Pancreas (tissue), 10 donors: ENCODE data around the gene GHRHR. TPM values are rescaled to one million over a fixed set of nuclear protein-coding genes. Genes with fewer than 3 reads are reported as not detected.

Source experiments
- ATAC-seq, 4 donors: fragments of 200-7000 bp; cut with Tn5 transposase; one replicate each; pipeline versions ENCODE4 v1.8.0 to v1.9.1; 2020; ENCODE audit warnings: mild to moderate bottlenecking in 4 of 4, moderate library complexity in 4 of 4
- DNase-seq, 6 donors: peaks; one replicate each; pipeline ENCODE4 v3.0.0-alpha.2; 2020
- FAIRE-seq: peaks from 2 replicates; lab custom pipeline; 2012; peaks lifted over from hg19 to GRCh38; lab: Jason Lieb, UNC
- H3K27ac ChIP-seq, 4 donors: fragments of 200-600 bp; sonication (generic); 1 replicate in 3 of 4; 2 replicates in 1 of 4; pipeline versions ENCODE4 v1.5.0 to v1.8.0; 2020
- H3K27me3 ChIP-seq, 4 donors: fragments of 200-600 bp; one replicate each; pipeline ENCODE4 v1.8.0; 2021
- H3K36me3 ChIP-seq, 3 donors: fragments of 200-600 bp; sonication (generic) in 1 of 3; one replicate each; pipeline versions ENCODE4 v1.5.0 to v1.8.0; 2020 to 2021
- H3K4me1 ChIP-seq, 3 donors: fragments of 200-600 bp; one replicate each; pipeline ENCODE4 v1.8.0; 2021
- H3K4me3 ChIP-seq, 4 donors: fragments of 200-600 bp; sonication (generic) in 2 of 4; one replicate each; pipeline versions ENCODE4 v1.5.0 to v1.8.0; 2020 to 2021
- H3K9me3 ChIP-seq, 4 donors: fragments of 200-600 bp; one replicate each; pipeline ENCODE4 v1.8.0; 2021
- WGBS, 2 donors: extraction: QIAGEN DNeasy Blood & Tissue Kit; methylation state at CpG; one replicate each; pipeline ENCODE4 v1.1.7; 2013; 5-methylcytosine and 5-hydroxymethylcytosine counted together
- intact Hi-C, 3 donors: fragments of 100-400 bp; cut with DNase I; formaldehyde crosslinking; loops; one replicate each; pipeline versions ENCODE4 v1.11.1 to v1.14.2; 2022
- polyA plus RNA-seq, 2 donors: library from polyadenylated mRNA; stranded (reverse); fragments of 200-250 nt; gene quantifications; one replicate each; pipeline ENCODE4 v1.2.3, GENCODE V29; 2013
- total RNA-seq, 6 donors: library from RNA; stranded (reverse); fragmentation: NEBNext Ultra II Directional in 4 of 6; extraction: Animal tissue kit (Norgen Biotek cat#: 25700) in 4 of 6; gene quantifications; one replicate each; pipeline versions ENCODE4 v1.2.1 to v1.2.4, GENCODE V29; 2021 to 2023
- TF ChIP-seq, protein P1 (sequence below), 4 donors: fragments of 200-600 bp; sonication (generic) in 3 of 4; IDR thresholded peaks; one replicate each; pipeline versions ENCODE4 v1.5.0 to v1.8.0; 2021; ENCODE audit warnings: antibody characterized with exemption in 4 of 4
- donor health status: healthy with polysubstance abuse.
- donor health status: DM: no; HTN: no; CAD: no; lungs with moderate emphysema.
- donor health status: DM: no; HTN: no; CAD: no.
- donor health status: control.
- donor health status: control.
- donor health status: Bipolar disorder and iron deficiency.
- donor health status: DM: yes; HTN: yes; CAD: no.
- donor health status: DM: no; HTN: no; CAD: no.
- donor health status: DM: no; HTN: no; CAD: no.
- donor health status: DM: yes; HTN: yes; CAD: no.

GHRHR gene
- total and polyA plus RNA-seq, 8 donors = 0.34 to 0.55 (median 0.47) TPM; not detected in 5

DNA sequence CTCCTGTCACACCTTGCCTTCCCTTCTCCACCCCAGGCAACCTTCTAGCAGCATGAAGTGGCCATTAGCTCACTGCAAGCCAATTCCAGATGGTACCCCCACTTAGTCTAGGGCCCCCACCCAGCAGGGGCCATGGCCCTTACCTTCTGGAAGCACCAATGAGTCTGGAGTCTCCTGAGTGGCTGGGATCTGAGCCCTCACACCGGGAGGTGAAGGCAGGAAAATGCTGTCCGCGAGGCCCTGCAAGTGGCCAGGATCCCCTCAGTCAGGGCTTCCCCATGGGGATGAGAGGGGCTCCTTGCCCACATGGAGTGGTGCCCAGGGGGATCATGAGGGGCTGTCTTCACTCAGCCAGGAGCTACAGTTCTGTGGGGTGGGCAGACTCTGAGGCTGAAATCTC lies 47.5 kb upstream of the GHRHR start:
- Histone ChIP-seq H3K27ac (peak overlapping the region in 2 of 4 donors; percentile 28 to 63), H3K4me3 (peak overlapping the region in 2 of 4 donors; percentile 46 to 47), H3K4me1 (peaks cover 0 to 11% (median 8%) of the 10 kb centered on the region in 3 donors), H3K27me3 (no peaks in the 10 kb centered on the region), H3K36me3 (no peaks in the 10 kb centered on the region), H3K9me3 (no peaks in the 10 kb centered on the region)
- 69 to 77% methylated on average over 3 of the region's 3 CpGs for WGBS, 2 donors
- FAIRE-seq (no peak), ATAC-seq (no peak), DNase-seq (peak in 2 of 6 donors; percentile 19 to 48)
- TF ChIP-seq, protein P1, sequence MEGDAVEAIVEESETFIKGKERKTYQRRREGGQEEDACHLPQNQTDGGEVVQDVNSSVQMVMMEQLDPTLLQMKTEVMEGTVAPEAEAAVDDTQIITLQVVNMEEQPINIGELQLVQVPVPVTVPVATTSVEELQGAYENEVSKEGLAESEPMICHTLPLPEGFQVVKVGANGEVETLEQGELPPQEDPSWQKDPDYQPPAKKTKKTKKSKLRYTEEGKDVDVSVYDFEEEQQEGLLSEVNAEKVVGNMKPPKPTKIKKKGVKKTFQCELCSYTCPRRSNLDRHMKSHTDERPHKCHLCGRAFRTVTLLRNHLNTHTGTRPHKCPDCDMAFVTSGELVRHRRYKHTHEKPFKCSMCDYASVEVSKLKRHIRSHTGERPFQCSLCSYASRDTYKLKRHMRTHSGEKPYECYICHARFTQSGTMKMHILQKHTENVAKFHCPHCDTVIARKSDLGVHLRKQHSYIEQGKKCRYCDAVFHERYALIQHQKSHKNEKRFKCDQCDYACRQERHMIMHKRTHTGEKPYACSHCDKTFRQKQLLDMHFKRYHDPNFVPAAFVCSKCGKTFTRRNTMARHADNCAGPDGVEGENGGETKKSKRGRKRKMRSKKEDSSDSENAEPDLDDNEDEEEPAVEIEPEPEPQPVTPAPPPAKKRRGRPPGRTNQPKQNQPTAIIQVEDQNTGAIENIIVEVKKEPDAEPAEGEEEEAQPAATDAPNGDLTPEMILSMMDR (IDR thresholded peaks at IDR 0.05) = no peak
- intact Hi-C loops = loop anchor here in 1 of 3 donors (10.0 kb wide), 1 partner anchor 111 kb away; no protein-coding TSS in a partner anchor

DNA sequence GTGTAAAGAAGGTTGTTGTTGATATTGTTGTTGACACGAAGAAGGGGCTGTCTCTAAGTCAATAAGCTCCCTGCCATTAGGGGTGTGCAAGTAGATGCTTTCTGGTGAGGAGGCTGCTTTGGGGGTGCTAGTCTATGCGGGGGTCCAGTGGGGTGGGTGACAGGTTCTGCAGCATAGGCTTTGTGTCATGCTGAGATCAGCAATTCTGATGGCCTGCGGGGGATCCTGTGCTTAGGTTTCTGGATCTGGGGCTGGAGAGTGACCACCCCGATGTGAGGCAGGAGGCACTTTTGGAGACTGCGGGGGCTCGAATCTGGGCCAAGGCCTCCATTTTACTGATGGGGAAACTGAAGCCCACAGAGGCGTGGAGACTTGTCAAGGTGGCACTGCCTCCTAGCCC lies 47.0 kb upstream of the GHRHR start:
- peak in 2 of 6 donors; percentile 12 to 25 for DNase-seq
- intact Hi-C loops = loop anchor here in 1 of 3 donors (10.0 kb wide), 1 partner anchor 112 kb away; no protein-coding TSS in a partner anchor
- Histone ChIP-seq H3K36me3 (peaks cover 0 to 3% (median 0%) of the 10 kb centered on the region in 3 donors), H3K27me3 (no peaks in the 10 kb centered on the region), H3K4me3 (peak overlapping the region in 2 of 4 donors; percentile 46 to 47), H3K27ac (no peak overlapping the region), H3K4me1 (peaks cover 0 to 11% (median 8%) of the 10 kb centered on the region in 3 donors), H3K9me3 (no peaks in the 10 kb centered on the region)
- WGBS, 2 donors = 57 to 71% methylated on average over 7 of the region's 7 CpGs
- ATAC-seq = no peak
- TF ChIP-seq, protein P1 (IDR thresholded peaks at IDR 0.05) = no peak
- no peak for FAIRE-seq

DNA sequence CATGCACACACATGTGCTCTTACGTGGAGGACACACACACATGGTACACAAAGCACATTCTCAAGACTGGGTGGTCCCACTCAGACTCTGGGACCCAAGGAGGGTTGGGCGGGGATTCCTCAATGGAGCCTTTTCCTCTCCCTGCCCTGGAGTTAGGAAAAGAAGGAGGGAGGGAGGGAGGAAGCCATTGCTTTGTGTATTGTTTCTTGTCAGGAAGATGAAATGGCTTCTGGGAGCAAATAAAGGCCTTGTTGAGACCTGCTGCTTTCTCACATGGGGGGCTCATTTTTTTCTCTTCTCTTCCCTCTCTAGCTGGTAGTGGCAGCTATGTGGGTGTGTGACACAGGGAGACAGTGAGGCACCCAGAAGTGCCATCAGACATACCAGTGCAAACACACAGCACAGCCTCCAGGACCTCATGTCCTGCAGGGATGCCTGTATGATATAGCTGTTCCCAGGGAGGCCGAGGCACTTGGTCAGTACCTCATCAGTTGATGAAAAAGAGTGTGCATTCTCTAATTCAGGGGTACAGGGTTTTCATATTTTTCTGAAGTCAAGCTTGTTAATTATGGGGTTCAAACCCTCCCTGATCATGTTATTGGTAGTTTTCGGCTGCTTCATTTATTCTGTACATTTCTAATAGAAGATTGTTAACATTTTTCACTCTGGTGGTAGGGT lies 46.4 kb upstream of the GHRHR start:
- intact Hi-C loops = loop anchor here in 1 of 3 donors (10.0 kb wide), 1 partner anchor 113 kb away; no protein-coding TSS in a partner anchor
- H3K27ac ChIP-seq = peak overlapping the region in 1 of 4 donors; percentile 47
- no peak for ATAC-seq
- no peak for FAIRE-seq
- DNase-seq = peak in 3 of 6 donors; percentile 3 to 12 (median 9)
- H3K27me3 ChIP-seq = no peaks in the 10 kb centered on the region
- H3K9me3 ChIP-seq = no peaks in the 10 kb centered on the region
- peaks cover 0 to 10% (median 8%) of the 10 kb centered on the region in 3 donors for H3K4me1 ChIP-seq
- 70 to 74% methylated on average over 4 of the region's 4 CpGs for WGBS, 2 donors
- peaks cover 0 to 9% (median 2%) of the 10 kb centered on the region in 3 donors for H3K36me3 ChIP-seq
- H3K4me3 ChIP-seq = peak overlapping the region in 2 of 4 donors; percentile 17 to 46
- TF ChIP-seq, protein P1 (IDR thresholded peaks at IDR 0.05) = no peak

DNA sequence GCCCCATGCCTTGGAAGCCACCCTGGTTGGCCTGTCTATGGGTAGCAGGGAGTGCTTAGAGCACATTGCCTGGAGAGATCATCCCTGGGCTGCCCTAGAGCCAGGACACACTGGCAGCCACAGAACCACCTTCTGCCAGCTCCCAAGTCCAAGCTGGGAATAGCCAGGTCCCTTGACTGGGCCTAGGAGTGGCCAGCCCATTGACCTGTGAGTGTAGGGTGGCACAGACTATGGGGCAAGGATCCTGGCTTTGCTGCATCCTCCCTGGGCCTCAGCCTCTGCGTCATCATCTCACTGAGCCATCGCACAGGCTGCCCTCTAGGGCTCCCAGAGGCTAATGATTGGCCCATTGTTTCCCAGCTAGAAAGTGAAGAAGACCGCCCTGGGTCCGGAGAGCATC lies 45.1 kb upstream of the GHRHR start:
- no peak for FAIRE-seq

More for the DNA sequence above, 45.1 kb upstream of the GHRHR start:
- Histone ChIP-seq H3K4me3 (no peak overlapping the region), H3K9me3 (no peaks in the 10 kb centered on the region), H3K27ac (peak overlapping the region in 2 of 4 donors; percentile 11 to 47), H3K4me1 (peaks cover 0 to 8% (median 4%) of the 10 kb centered on the region in 3 donors), H3K27me3 (no peaks in the 10 kb centered on the region), H3K36me3 (peaks cover 0 to 22% (median 15%) of the 10 kb centered on the region in 3 donors)
- WGBS, 2 donors = 80 to 82% methylated on average over 4 of the region's 4 CpGs
- ATAC-seq (no peak), DNase-seq (peak in 4 of 6 donors; percentile 1 to 44 (median 26))
- TF ChIP-seq, protein P1 (IDR thresholded peaks at IDR 0.05) = no peak
- intact Hi-C loops = loop anchor here in 1 of 3 donors (10.0 kb wide), 1 partner anchor 114 kb away; no protein-coding TSS in a partner anchor
